Measurements from ENCODE around the gene CUX1.

Gene CUX1

GRCh38 chr7:101857358-101857811 lies 40.0 kb downstream of the CUX1 start:
- peak overlapping the region; percentile 82 for H3K27ac ChIP-seq
- TF ChIP-seq, protein P1, sequence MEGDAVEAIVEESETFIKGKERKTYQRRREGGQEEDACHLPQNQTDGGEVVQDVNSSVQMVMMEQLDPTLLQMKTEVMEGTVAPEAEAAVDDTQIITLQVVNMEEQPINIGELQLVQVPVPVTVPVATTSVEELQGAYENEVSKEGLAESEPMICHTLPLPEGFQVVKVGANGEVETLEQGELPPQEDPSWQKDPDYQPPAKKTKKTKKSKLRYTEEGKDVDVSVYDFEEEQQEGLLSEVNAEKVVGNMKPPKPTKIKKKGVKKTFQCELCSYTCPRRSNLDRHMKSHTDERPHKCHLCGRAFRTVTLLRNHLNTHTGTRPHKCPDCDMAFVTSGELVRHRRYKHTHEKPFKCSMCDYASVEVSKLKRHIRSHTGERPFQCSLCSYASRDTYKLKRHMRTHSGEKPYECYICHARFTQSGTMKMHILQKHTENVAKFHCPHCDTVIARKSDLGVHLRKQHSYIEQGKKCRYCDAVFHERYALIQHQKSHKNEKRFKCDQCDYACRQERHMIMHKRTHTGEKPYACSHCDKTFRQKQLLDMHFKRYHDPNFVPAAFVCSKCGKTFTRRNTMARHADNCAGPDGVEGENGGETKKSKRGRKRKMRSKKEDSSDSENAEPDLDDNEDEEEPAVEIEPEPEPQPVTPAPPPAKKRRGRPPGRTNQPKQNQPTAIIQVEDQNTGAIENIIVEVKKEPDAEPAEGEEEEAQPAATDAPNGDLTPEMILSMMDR (conservative IDR thresholded peaks at IDR 0.05) = no peak; the same call in 1 of the 2 replicates

DNA sequence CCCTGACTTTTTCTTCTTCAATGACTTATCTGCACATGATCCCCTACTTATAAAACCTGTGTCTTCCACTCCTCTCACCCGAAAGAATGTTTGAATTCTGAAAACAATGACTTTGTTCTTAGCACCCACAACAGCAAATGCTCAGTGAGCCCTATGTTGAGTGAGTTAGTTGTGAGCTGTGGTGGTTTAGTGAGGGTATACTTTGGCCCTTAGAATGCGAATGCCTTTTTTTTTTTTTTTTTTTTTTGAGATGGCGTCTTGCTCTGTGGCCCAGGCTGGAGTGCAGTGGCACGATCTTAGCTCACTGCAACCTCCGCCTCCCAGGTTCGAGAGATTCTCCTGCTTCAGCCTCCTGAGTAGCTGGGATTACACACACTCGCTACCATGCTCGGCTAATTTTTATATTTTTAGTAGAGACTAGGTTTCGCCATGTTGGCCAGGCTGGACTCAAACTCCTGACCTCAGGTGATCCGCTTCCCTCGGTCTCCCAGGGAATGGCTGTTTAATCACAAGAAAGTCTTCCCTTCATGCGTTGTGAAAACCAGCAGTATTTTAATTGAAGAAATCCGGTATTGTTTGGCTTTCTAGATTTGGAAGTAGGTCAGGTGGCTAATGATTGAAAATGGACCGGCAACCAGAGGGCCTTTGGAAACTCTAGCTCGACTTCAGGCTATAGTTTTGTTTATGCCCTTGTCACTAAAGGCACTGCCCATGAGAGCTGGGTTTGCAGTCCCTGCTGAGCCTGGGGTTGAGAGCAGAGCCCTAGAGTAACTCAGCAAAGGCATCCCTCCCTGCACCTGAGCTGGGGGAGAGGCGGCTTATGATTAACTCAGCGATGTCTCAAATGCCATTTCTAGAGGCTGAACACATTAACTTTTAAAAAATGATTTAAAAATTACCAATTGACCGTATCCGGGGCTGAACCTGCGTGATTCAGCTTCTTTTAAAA lies 41.3 kb downstream of the CUX1 start:
- peak overlapping the region; percentile 82 for H3K27ac ChIP-seq
- TF ChIP-seq, protein P1 (conservative IDR thresholded peaks at IDR 0.05) = no peak

GRCh38 chr7:101859411-101860106 lies 42.1 kb downstream of the CUX1 start:
- H3K27ac ChIP-seq = peak overlapping the region; percentile 82

DNA sequence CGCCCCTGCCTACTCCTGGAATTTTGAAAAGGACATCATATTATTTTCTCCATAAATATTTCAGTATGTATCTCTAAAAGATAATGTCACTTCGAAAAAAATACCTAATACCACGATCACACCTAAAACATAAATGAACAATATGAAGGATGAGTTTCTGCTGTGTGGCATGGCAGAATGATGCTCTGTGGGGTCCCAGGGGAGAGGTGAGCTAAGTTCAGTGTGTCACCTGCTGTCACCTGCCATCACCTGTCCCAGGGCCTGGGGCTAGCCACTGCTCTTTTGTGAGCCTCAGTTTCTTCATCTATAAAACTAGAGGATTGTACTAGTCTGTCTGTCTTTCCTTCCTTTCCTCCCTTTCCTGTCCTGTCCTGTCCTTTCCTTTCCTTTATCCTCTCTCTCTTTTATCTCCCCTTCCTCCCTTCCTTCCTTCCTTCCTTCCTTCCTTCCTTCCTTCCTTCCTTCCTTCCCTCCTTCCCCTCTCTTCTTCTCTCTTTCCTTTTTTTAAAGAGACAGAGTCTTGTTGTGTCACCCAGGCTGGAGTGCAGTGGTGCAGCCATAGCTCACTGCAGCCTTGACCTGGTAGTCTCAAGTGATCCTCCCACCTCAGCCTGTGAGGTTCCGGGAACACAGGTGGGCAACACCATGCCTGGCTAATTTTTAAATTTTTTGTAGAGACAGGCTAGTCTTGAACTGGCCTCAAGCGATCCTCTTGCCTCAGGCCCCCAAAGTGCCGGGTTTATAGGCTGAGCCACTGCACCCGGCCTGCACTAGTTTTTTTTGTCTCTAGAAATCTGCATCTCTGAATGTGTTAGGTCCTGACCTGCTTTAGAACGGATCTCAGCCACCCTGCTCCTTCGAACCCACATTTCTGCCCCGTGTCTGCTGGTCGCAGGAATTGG lies 43.1 kb downstream of the CUX1 start:
- peak overlapping the region; percentile 82 for H3K27ac ChIP-seq
- TF ChIP-seq, protein P1 (conservative IDR thresholded peaks at IDR 0.05) = no peak

More at GRCh38 chr7:101859411-101860106, 42.1 kb downstream of the CUX1 start:
- TF ChIP-seq, protein P1 (conservative IDR thresholded peaks at IDR 0.05) = no peak

DNA sequence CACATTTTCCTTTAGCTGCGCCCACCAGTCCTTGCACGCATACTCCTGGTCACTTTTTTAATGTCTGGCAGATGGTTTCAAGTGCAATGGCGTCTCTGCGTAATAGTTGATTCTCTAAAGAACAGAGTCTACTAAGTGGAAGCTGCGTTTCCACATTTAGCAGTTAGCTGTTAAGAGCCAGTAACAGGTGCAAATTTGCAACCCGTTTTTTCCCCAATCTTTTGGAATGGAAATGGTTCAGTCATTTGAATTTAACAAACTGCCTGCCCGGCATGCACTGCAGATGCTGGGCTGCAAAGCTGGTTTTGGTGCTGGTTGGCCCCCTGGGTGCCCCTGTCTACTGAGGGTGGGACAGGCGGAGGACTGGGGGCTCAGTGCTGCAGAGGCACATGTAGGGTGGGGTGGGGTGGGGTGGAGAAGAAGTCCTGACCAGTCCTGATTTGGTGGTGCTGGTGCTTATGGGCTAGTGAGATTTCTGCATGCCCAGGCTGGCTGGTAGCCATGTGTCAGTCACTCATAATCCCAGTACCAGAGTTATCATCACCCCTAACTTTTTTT lies 43.9 kb downstream of the CUX1 start:
- TF ChIP-seq, protein P1 (conservative IDR thresholded peaks at IDR 0.05) = no peak
- H3K27ac ChIP-seq = 0 out of 2 replicates have a peak overlapping the region, but pooled peaks have one; percentile 82

DNA sequence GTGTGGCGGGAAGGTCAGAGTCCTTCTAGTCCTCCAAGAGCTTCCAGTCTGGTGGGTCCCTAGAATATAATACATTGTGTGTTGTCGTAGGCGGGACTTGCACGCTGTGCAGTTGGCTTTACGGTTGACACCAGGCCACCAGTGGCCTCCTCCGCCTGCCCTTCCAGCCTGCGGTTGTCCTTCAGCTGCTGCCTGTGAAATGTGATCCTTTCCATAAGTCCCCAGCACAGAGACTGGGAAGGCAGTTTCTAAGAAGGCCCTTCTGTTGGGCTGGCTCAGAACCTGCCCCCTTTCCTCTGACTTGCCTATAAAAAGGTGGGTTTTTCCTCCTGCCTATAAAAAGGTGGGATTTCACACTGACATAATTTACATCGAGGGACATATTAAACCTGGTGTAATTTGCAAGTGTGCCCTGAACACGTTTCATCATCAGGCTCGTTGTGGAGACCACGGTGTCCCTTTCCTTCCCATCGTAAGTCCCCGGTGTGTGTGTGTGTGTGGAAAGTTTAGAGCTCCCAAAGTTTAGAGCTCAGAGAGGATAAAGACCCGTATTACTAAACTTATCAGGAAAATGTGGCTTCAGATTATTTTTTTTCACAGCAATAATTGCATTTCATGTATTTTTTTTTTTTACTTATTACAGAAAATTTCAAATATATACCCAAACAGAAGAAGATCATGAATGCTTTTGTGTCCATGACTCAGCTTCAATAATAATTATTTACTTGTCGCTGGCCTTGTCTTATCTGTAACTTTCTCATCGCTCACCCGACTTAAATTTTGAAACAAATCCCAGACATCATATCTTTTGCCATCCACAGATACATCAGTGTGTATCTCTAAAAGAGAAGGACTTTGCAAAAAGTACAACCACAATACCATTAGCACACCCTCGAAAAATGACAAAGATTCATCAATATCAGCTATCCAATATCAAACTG lies 45.1 kb downstream of the CUX1 start:
- TF ChIP-seq, protein P1 (conservative IDR thresholded peaks at IDR 0.05) = no peak
- peak overlapping the region; percentile 3; the same call in 1 of the 2 replicates for H3K27ac ChIP-seq

Data from VCaP (cell line).